Endothelial cell (in vitro differentiated cells): ENCODE data around the gene TTC39B. TPM values are rescaled to one million over a fixed set of nuclear protein-coding genes. Genes with fewer than 3 reads are reported as not detected.

ENCODE experiments used
- DNase-seq: peaks from one replicate; pipeline ENCODE4 v3.0.0; 2021; ENCODE audit warnings: low spot score
- H3K27ac Mint-ChIP-seq: one replicate; pipeline ENCODE4 v1.8.0; 2021; ENCODE audit warnings: mixed read lengths, inconsistent platforms; ENCODE audit not compliant: unreplicated experiment
- H3K27me3 Mint-ChIP-seq: one replicate; pipeline ENCODE4 v1.8.0; 2021; ENCODE audit warnings: mild to moderate bottlenecking, moderate library complexity, mixed read lengths, inconsistent platforms; ENCODE audit not compliant: unreplicated experiment
- H3K36me3 Mint-ChIP-seq: one replicate; pipeline ENCODE4 v1.8.0; 2021; ENCODE audit warnings: mild to moderate bottlenecking, low read depth, mixed read lengths, inconsistent platforms; ENCODE audit not compliant: unreplicated experiment
- H3K4me1 Mint-ChIP-seq: one replicate; pipeline ENCODE4 v1.8.0; 2021; ENCODE audit warnings: mild to moderate bottlenecking, mixed read lengths, inconsistent platforms; ENCODE audit not compliant: unreplicated experiment
- H3K4me3 Mint-ChIP-seq: one replicate; pipeline ENCODE4 v1.8.0; 2021; ENCODE audit warnings: mild to moderate bottlenecking, mixed read lengths, inconsistent platforms; ENCODE audit not compliant: unreplicated experiment
- H3K9me3 Mint-ChIP-seq: one replicate; pipeline ENCODE4 v1.8.0; 2021; ENCODE audit warnings: mixed read lengths, inconsistent platforms; ENCODE audit not compliant: unreplicated experiment
- CTCF ChIP-seq: fragments of 200-600 bp; sonication (generic); IDR thresholded peaks from one replicate; pipeline ENCODE4 v1.5.0; 2021; ENCODE audit warnings: antibody characterized with exemption; ENCODE audit not compliant: unreplicated experiment
- total RNA-seq: library from RNA; stranded (reverse); fragmentation: NEBNext Ultra II Directional; extraction: Animal tissue kit (Norgen Biotek cat#: 25700); gene quantifications from one replicate; pipeline ENCODE4 v1.2.1, GENCODE V29; 2021; ENCODE audit not compliant: unreplicated experiment

TTC39B gene
- total RNA-seq, 1 donor from 2014 or later, result 10.3 TPM

GRCh38 chr9:15131094-15131493 lies 175.9 kb downstream of the TTC39B start:
- no peak for DNase-seq
- Mint-ChIP-seq H3K4me3 (no peak overlapping the region), H3K27me3 (peaks cover 4% of the 10 kb centered on the region)

GRCh38 chr9:15127831-15128230 lies 179.2 kb downstream of the TTC39B start:
- Mint-ChIP-seq H3K4me3 (no peak overlapping the region), H3K27ac (no peak overlapping the region), H3K4me1 (peaks cover 4% of the 10 kb centered on the region), H3K27me3 (peaks cover 4% of the 10 kb centered on the region), H3K9me3 (no peaks in the 10 kb centered on the region), H3K36me3 (peaks cover 10% of the 10 kb centered on the region)
- no peak for TF ChIP-seq CTCF
- no peak for DNase-seq

More at GRCh38 chr9:15131094-15131493, 175.9 kb downstream of the TTC39B start:
- Mint-ChIP-seq H3K36me3 (peaks cover 10% of the 10 kb centered on the region), H3K27ac (no peak overlapping the region), H3K9me3 (no peaks in the 10 kb centered on the region), H3K4me1 (peaks cover 6% of the 10 kb centered on the region)
- no peak for TF ChIP-seq CTCF

GRCh38 chr9:15121630-15122029 lies 185.4 kb downstream of the TTC39B start:
- Mint-ChIP-seq H3K27ac (no peak overlapping the region), H3K4me3 (no peak overlapping the region)
- DNase-seq, result no peak

GRCh38 chr9:15116130-15116580 lies 190.9 kb downstream of the TTC39B start:
- Mint-ChIP-seq H3K9me3 (no peaks in the 10 kb centered on the region), H3K36me3 (no peaks in the 10 kb centered on the region), H3K4me1 (no peaks in the 10 kb centered on the region), H3K27ac (no peak overlapping the region), H3K27me3 (no peaks in the 10 kb centered on the region), H3K4me3 (no peak overlapping the region)
- TF ChIP-seq CTCF, result no peak
- no peak for DNase-seq

More at GRCh38 chr9:15121630-15122029, 185.4 kb downstream of the TTC39B start:
- Mint-ChIP-seq H3K36me3 (peaks cover 3% of the 10 kb centered on the region), H3K27me3 (no peaks in the 10 kb centered on the region), H3K4me1 (peaks cover 4% of the 10 kb centered on the region), H3K9me3 (no peaks in the 10 kb centered on the region)
- no peak for TF ChIP-seq CTCF

GRCh38 chr9:15115702-15116101 lies 191.3 kb downstream of the TTC39B start:
- no peak overlapping the region for H3K4me3 Mint-ChIP-seq
- no peak overlapping the region for H3K27ac Mint-ChIP-seq
- no peaks in the 10 kb centered on the region for H3K36me3 Mint-ChIP-seq
- no peaks in the 10 kb centered on the region for H3K9me3 Mint-ChIP-seq
- no peaks in the 10 kb centered on the region for H3K27me3 Mint-ChIP-seq
- TF ChIP-seq CTCF, result no peak
- H3K4me1 Mint-ChIP-seq, result no peaks in the 10 kb centered on the region
- DNase-seq, result no peak
